Smooth muscle cell (in vitro differentiated cells): ENCODE measurements around the gene SPOP. TPM values are rescaled to one million over a fixed set of nuclear protein-coding genes. Genes with fewer than 3 reads are reported as not detected.

ENCODE experiments used
- DNase-seq: peaks from one replicate; lab custom pipeline; 2025; ENCODE audit not compliant: unreplicated experiment; lab: John Stamatoyannopoulos, UW
- H2AFZ ChIP-seq: fragments of 200-600 bp; sonication (generic); 2 replicates; pipeline ENCODE4 v1.6.0; 2016; ENCODE audit warnings: antibody characterized with exemption, low read depth, mild to moderate bottlenecking
- H3F3A ChIP-seq: fragments of 200-600 bp; sonication (generic); 2 replicates; pipeline ENCODE4 v1.6.0; 2017; ENCODE audit warnings: antibody characterized with exemption, low read depth
- H3K27ac ChIP-seq: fragments of 200-600 bp; sonication (generic); 2 replicates; pipeline ENCODE4 v1.5.1; 2016; ENCODE audit warnings: low read depth, mild to moderate bottlenecking
- H3K27me3 ChIP-seq: fragments of 200-600 bp; sonication (generic); 2 replicates; pipeline ENCODE4 v1.6.1; 2016; ENCODE audit warnings: low read depth, mild to moderate bottlenecking
- H3K36me3 ChIP-seq: fragments of 200-600 bp; sonication (generic); 2 replicates; pipeline ENCODE4 v1.5.1; 2016; ENCODE audit warnings: low read depth
- H3K4me1 ChIP-seq: fragments of 200-600 bp; sonication (generic); 2 replicates; pipeline ENCODE4 v1.5.1; 2016; ENCODE audit warnings: low read depth
- H3K4me2 ChIP-seq: fragments of 200-600 bp; sonication (generic); 2 replicates; pipeline ENCODE4 v1.6.0; 2016; ENCODE audit warnings: mild to moderate bottlenecking
- H3K4me3 ChIP-seq: fragments of 200-600 bp; sonication (generic); 2 replicates; pipeline ENCODE4 v1.5.1; 2016; ENCODE audit warnings: mild to moderate bottlenecking
- H3K79me2 ChIP-seq: fragments of 200-600 bp; sonication (generic); 2 replicates; pipeline ENCODE4 v1.6.0; 2016; ENCODE audit warnings: low read depth, mild to moderate bottlenecking
- H3K9ac ChIP-seq: fragments of 200-600 bp; sonication (generic); 2 replicates; pipeline ENCODE4 v1.6.0; 2016; ENCODE audit warnings: low read depth
- H3K9me3 ChIP-seq: fragments of 200-600 bp; sonication (generic); replicated peaks from 2 replicates; pipeline ENCODE4 v1.5.1; 2016; ENCODE audit warnings: low read depth
- H4K20me1 ChIP-seq: fragments of 200-600 bp; sonication (generic); 2 replicates; pipeline ENCODE4 v1.6.0; 2016; ENCODE audit warnings: low read depth
- WGBS: methylation state at CpG from one replicate; pipeline ENCODE4 v1.1.7; 2016; ENCODE audit warnings: low lambda C conversion rate; 5-methylcytosine and 5-hydroxymethylcytosine counted together
- polyA plus RNA-seq: library from polyadenylated mRNA; unstranded; fragments of >200 nt; fragmentation: Nextera tagmentation; extraction: Ambion mirVana; gene quantifications from 2 replicates; pipeline ENCODE4 v1.2.1, GENCODE V29; 2016
- total RNA-seq: library from RNA; depleted of rRNA; stranded (reverse); fragments of >200 nt; gene quantifications from 2 replicates; pipeline ENCODE4 v1.2.3, GENCODE V29; 2014
- TF ChIP-seq, protein P1 (sequence below): fragments of 200-600 bp; sonication (generic); IDR thresholded peaks from 2 replicates; pipeline ENCODE4 v1.5.1; 2017; ENCODE audit warnings: borderline replicate concordance, mild to moderate bottlenecking, antibody characterized with exemption; ENCODE audit not compliant: insufficient read depth, poor library complexity, severe bottlenecking

The SPOP gene
- total and polyA plus RNA-seq, 2 experiments from 2014 or later, result 55.0 to 69.8 TPM

DNA sequence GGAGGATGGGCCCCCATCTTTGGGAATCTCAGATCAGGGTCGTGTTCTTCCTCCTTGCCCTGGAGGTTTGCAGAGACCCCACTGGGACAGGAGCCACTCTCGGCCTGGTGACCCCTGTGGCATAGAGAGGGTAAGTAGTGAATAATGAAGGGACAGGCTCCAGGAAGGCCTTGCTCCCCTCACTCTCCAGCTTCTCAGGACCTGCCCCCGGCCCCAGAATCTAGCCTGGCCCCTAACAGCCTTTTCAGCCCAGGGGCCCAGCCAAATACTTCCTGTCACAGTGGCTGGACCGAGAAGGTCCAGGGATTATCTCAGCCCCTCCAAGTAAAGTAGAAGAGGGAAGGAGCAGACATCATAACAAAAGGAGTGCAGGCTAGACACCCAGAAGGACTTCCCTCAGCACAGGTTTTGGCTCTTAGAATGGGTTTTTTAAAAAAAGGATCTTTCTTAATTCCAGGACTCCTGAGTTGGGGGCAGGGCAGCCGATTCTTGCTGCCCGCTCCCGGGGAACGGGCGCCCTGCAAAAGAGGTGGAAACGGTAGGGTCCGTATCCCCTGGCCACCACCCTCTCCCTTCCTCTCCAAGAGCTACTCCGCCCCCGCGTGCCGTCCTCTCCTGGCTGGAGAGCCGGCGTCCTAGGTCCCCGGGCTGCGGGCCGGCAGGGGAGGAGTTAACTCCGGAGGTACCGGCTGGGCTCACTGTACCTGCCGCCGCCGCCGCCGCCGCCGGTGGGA is 102.8 kb downstream of the SPOP start:
- Histone ChIP-seq H3K79me2 (no peaks in the 10 kb centered on the region), H3K4me3 (peak overlapping the region; percentile 63), H3K27me3 (peaks cover 7% of the 10 kb centered on the region), H3K36me3 (no peaks in the 10 kb centered on the region), H3K4me1 (no peaks in the 10 kb centered on the region), H3K27ac (no peak overlapping the region), H3K9ac (no peak overlapping the region), H4K20me1 (no peaks in the 10 kb centered on the region), H3K9me3 (no peaks in the 10 kb centered on the region), H2AFZ (no peak overlapping the region), H3K4me2 (peak overlapping the region; percentile 91), H3F3A (no peaks in the 10 kb centered on the region)
- no peak for DNase-seq
- TF ChIP-seq, protein P1, sequence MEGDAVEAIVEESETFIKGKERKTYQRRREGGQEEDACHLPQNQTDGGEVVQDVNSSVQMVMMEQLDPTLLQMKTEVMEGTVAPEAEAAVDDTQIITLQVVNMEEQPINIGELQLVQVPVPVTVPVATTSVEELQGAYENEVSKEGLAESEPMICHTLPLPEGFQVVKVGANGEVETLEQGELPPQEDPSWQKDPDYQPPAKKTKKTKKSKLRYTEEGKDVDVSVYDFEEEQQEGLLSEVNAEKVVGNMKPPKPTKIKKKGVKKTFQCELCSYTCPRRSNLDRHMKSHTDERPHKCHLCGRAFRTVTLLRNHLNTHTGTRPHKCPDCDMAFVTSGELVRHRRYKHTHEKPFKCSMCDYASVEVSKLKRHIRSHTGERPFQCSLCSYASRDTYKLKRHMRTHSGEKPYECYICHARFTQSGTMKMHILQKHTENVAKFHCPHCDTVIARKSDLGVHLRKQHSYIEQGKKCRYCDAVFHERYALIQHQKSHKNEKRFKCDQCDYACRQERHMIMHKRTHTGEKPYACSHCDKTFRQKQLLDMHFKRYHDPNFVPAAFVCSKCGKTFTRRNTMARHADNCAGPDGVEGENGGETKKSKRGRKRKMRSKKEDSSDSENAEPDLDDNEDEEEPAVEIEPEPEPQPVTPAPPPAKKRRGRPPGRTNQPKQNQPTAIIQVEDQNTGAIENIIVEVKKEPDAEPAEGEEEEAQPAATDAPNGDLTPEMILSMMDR, result no peak
- 17% methylated on average over 23 of the region's 29 CpGs for WGBS

DNA sequence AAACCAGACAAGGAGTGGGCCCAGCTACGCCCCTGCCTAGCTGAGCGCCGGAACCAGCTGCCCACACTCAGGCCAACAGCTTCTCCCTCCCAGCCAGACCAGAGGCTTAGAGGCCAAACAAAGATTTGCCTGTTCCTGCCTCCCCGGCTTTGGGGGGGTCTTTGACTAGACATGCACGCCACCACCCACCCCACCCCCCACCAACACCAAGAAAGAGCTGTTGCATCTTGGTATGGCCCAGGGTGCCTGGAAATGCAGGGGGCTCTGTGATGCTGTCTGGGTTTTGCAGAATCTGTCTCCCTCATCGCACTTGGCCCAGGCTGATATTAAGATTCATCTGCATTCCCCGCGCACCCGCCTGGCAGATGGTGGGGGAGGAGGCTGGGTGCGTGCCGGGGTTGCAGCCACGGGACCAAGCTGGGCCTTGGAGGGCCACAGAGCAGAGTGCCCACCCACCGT is 103.5 kb downstream of the SPOP start:
- H3K4me2 ChIP-seq, result no peak overlapping the region
- WGBS, result 67% methylated on average over 13 of the region's 13 CpGs
- DNase-seq, result no peak
- TF ChIP-seq, protein P1, result no peak
- H3K4me3 ChIP-seq, result no peak overlapping the region
- H3K79me2 ChIP-seq, result no peaks in the 10 kb centered on the region
- no peak overlapping the region for H3K9ac ChIP-seq
- H2AFZ ChIP-seq, result no peak overlapping the region
- H3K4me1 ChIP-seq, result no peaks in the 10 kb centered on the region
- H3K36me3 ChIP-seq, result no peaks in the 10 kb centered on the region
- no peaks in the 10 kb centered on the region for H3F3A ChIP-seq
- no peaks in the 10 kb centered on the region for H3K9me3 ChIP-seq
- no peak overlapping the region for H3K27ac ChIP-seq
- peaks cover 7% of the 10 kb centered on the region for H3K27me3 ChIP-seq
- H4K20me1 ChIP-seq, result no peaks in the 10 kb centered on the region

DNA sequence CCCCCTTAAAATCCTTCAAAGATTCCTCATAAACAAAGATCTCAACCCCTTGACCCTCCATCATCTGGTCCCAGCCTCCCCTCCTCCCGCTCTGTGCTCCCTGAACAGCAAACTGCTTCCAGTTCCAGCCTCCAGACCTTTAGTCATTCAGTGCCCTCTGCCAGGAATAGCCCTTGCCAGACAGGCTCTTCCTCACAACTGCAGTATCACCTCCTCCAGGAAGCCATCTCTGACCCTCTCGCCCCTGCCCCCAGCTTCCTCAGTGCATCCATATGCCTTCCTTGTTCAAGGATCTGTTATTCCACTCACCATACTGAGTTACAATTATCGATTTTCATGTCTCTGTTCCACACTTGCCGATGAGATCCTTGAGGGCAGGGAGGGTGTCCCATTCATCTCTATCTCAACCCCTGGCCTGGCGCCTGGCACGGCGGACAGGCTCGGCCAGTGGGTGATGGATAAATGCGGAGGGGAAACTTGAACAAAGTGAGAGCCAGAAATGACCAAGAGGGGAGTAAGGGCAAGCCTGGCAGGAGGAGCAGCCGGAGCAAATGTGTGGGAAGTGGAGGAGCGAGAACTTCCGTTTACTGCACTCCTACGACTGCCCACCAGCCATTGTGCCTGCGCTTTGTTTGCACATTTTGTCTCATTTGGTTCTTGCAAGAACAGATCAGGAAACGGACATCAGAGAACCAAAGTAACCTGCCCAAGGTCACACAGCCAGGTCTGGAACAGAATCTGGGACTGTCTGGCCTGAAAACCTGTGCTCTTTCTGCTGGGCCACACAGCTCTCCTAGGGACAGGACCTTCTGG is 104.2 kb downstream of the SPOP start:
- 71% methylated on average over 15 of the region's 15 CpGs for WGBS
- Histone ChIP-seq H3K9me3 (no peaks in the 10 kb centered on the region), H3K4me1 (no peaks in the 10 kb centered on the region), H3K9ac (no peak overlapping the region), H2AFZ (no peak overlapping the region), H3F3A (no peaks in the 10 kb centered on the region), H3K27me3 (peaks cover 7% of the 10 kb centered on the region), H3K27ac (no peak overlapping the region), H3K4me3 (no peak overlapping the region), H3K4me2 (no peak overlapping the region), H3K36me3 (no peaks in the 10 kb centered on the region), H3K79me2 (no peaks in the 10 kb centered on the region), H4K20me1 (no peaks in the 10 kb centered on the region)
- TF ChIP-seq, protein P1, result no peak
- DNase-seq, result no peak
